Renal pelvis (tissue), 4 donors: ENCODE results near the gene CCDC152. TPM values are rescaled to one million over a fixed set of nuclear protein-coding genes. Genes with fewer than 3 reads are reported as not detected.
"Not testable (repeated sequence)": the region's sequence is repeated elsewhere in the genome, so short reads cannot be mapped to it uniquely, and the experiment has no call there.

Experiments used
- DNase-seq: peaks from one replicate; pipeline ENCODE4 v3.0.0-alpha.2; 2013
- polyA plus RNA-seq, 3 donors: library from polyadenylated mRNA; unstranded; fragments of 120-200 nt; gene quantifications; one replicate each; pipeline ENCODE4 v1.2.1, GENCODE V29; 2013; ENCODE audit not compliant: insufficient read length in 3 of 3

CCDC152 gene
- polyA plus RNA-seq, 3 donors, result 13.5 to 14.9 (median 14.2) TPM

DNA sequence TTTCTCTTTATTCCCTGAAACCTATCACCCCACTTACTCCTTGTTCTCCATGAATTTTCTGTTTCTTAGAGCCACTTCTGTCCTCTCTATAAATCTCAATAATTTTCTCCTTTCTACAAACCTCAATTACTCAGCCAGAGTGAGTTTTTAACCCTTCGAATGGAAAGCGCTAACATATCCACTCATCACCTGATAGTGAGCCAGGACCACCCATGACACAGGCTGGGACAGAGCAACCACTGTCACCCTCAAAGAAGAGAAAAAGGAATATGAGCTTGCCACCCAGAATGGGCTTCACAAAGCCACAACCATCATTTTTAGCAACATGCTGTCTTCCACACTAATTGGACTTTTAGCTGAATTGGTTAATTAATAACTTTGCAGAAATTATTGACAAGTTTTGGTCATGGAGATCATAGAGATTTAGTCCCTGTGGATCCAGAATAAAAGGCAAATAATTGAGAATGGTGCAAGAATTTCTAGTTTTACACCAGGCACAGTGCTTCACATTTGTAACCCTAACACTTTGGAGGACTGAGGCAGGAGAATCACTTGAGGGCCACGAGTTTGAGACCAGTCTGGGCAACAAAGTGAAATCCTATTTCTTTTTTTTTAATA, 87.2 kb downstream of the CCDC152 start:
- DNase-seq, result no peak

DNA sequence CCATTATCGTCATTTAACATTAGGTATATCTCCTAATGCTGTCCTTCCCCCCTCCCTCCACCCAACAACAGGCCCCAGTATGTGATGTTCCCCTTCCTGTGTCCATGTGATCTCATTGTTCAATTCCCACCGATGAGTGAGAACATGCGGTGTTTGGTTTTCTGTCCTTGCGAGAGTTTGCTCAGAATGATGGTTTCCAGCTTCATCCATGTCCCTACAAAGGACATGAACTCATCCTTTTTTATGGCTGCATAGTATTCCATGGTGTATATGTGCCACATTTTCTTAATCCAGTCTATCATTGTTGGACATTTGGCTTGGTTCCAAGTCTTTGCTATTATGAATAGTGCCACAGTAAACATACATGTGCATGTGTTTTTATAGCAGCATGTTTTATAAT, 87.8 kb downstream of the CCDC152 start:
- DNase-seq, result not testable (repeated sequence)

DNA sequence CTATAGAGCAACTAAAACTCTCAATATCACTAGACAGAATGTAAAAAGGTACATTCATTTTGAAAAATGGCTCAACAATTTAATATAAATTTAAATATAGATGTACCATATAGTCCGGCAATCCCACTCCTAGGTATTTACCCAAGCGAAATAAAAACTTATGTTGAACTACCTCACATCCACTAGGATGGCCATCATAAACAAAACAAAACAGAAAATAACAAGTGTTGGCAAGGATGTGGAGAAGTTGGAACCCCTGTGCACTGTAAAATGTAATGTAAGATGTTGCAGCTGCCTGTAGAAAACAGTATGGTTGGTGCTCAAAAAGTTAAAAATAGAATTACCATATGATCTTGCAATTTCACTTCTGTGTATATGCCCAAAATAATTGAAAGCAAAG, 91.9 kb downstream of the CCDC152 start:
- DNase-seq, result no peak

DNA sequence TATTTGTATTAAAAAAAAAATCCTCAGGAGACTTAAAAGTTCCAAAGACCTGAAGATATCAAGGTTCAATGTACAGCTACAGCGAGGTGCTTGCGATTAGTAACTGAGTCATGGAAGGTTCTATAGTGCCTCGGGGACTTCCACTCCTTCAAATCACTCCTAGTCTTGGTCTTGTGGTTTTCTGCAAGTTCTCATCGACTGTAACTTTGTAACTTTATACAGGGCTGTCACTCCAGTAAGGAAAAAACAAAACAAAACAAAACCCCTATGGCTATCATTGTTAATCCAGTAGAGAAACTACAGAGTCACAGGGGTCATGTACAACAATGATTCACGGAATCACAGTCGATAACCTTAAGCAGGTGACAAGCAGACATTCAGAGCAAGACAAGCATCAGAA, 94.9 kb downstream of the CCDC152 start:
- no peak for DNase-seq

Other genes starting within 250 kb of the CCDC152 start
- gene SELENOP, start 55.1 kb downstream of the CCDC152 start, polyA plus RNA-seq, result 100 to 1,000 TPM; 416 to 470 (median 425) TPM